Measurements from ENCODE around the gene KLHL10.

- TF ChIP-seq CTCF (IDR thresholded peaks at IDR 0.05; ENCODE audit: low read length) (no peak), EZH2phosphoT487 (IDR thresholded peaks at IDR 0.05; ENCODE audit: low read length) (no peak), EZH2 (optimal IDR thresholded peaks at IDR 0.05; ENCODE audit: low read depth, low read length) (no peak)
Measured at GRCh38 chr17:41844971-41845370, 7.3 kb downstream of the KLHL10 start.
